ENCODE measurements around the gene SFXN1. TPM values are rescaled to one million over a fixed set of nuclear protein-coding genes. Genes with fewer than 3 reads are reported as not detected.

SFXN1 gene
- 88.2 and 88.3 TPM in 2 replicates for total RNA-seq

GRCh38 chr5:175478384-175479124 is at the start of gene SFXN1:
Gene SFXN1, plus strand, starts transcription at chr5:175478560. Its CDS starts 13,544 bp downstream, at chr5:175492104.

GRCh38 chr5:175444060-175444904 is 34.1 kb upstream of the SFXN1 start, which contains the start of gene DRD1:
Gene DRD1, minus strand, starts transcription at chr5:175444182. Its CDS starts 1,083 bp downstream, at chr5:175443099.

Other genes starting within 250 kb of the SFXN1 start
- not detected in 2 replicates for gene DRD1, start 34.4 kb upstream of the SFXN1 start, total RNA-seq
- gene HRH2, start 179.5 kb downstream of the SFXN1 start, total RNA-seq: not detected in 2 replicates

Data from airway epithelial cell (primary cell).